Sciatic nerve (tissue), 2 donors: ENCODE data around the gene TMEM163. TPM values are rescaled to one million over a fixed set of nuclear protein-coding genes. Genes with fewer than 3 reads are reported as not detected.
"Not testable (repeated sequence)": the region's sequence is repeated elsewhere in the genome, so short reads cannot be mapped to it uniquely, and the experiment has no call there.

ENCODE experiments used
- ATAC-seq: fragments of 200-7000 bp; cut with Tn5 transposase; one replicate; pipeline ENCODE4 v1.9.1; 2020; ENCODE audit warnings: mild to moderate bottlenecking, moderate library complexity
- DNase-seq: peaks from one replicate; pipeline ENCODE4 v3.0.0-alpha.2; 2020; ENCODE audit warnings: low spot score
- intact Hi-C: fragments of 100-400 bp; cut with DNase I; formaldehyde crosslinking; loops from one replicate; pipeline ENCODE4 v1.14.2; 2022
- total RNA-seq: library from RNA; stranded (reverse); fragmentation: NEBNext Ultra II Directional; extraction: Animal tissue kit (Norgen Biotek cat#: 25700); gene quantifications from one replicate; pipeline ENCODE4 v1.2.1, GENCODE V29; 2021
- donor health status: DM: no; HTN: no; CAD: no.
- donor health status: DM: no; HTN: no; CAD: no.

The TMEM163 gene
- total RNA-seq, 1 donor from 2014 or later: 0.45 TPM

DNA sequence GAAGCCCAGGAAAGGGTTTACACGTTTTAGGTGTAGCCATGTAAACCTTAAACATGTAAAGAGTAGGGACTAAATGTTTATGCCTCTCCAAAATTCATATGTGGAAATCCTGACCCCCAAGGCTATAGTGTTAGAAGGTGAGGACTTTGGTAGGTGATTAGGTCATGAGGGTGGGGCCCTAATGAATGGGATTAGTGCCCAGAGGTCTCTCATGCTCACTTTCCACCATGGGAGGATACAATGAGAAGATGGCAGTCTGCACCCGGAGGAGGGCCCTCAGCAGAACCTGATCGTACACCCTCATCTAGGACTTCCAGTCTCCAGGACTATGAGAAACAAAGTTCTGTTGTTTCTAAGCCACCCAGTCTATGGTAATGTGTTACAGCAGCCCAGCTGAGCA is 119.6 kb downstream of the TMEM163 start:
- intact Hi-C loops: no loop called here
- ATAC-seq: no peak
- DNase-seq: no peak

DNA sequence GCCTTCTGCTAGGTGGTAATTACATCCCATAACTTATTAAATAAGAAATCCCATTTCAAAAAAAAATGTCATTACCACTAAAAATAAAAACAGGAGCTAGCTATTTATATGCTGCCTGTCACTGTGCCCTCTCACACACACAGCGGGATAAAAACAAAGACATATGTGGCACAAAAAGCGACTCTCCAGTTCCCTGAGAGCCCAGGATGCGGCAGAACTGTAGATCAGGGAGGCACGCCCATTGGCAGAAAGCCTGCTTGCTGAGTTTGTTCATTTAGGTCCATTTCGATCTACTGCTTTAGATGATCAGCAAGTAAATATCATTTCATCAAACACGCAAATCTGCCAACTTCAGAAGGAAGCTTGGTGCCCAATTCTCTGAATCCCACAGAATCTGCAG is 124.4 kb downstream of the TMEM163 start:
- DNase-seq (no peak), ATAC-seq (no peak)
- intact Hi-C loops: no loop called here

DNA sequence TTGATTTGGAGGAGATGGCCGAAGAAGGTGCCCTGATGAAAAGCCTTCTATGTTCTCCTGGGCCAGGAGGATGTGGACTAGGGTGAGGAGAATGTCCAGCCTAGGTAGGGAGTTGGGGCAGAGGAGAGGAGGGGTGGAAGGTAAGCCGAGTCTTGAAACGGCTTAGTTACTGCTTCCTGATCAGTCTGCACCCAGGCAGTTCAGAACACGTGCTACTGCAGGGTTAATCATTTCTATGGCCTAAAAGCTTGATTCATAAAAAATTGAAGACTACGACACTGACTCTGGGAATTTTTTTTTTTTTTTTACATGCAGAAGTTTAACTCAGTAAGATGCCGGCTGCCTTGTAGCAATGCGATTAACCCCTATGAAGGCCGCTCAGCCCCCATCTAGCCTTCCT is 125.3 kb downstream of the TMEM163 start:
- ATAC-seq (no peak), DNase-seq (no peak)
- intact Hi-C loops: no loop called here

DNA sequence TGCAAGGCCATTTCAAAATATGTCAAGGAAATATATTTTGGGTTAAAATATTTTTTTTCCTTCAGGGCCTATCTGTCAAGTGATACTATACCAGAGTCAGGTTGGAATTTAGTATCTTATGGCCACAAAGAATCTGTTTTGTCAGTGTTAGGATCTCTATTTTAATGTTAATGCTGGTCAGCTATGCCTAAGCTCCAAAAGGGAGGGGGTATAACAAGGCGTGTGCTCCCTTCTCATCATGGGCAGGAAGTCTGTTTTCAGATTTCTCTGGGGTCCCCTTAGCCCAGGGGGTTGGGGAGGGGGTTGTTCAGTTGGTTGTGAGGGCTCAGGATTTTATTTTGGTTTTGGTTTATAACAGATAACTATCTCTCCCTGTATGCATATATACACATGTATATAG is 126.4 kb downstream of the TMEM163 start:
- DNase-seq (no peak), ATAC-seq (no peak)
- intact Hi-C loops: no loop called here

DNA sequence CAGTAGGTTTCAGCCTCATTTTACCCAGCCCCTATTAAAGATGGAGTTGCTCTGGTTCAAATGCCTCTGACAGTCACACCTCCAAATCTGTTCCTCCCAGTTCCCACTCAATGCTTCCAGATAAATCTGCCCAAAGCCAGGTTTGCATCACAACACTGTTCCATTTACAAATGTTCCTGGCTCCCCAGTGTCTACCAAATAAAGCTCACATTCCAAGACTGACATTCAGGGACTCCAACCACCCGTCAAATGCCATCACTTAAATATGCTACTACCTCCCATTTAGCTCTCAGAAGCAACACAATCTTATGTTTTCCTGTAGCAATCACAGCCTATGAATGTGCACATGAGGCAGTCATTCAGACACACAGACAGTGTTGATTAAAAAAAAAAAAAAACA is 127.3 kb downstream of the TMEM163 start:
- intact Hi-C loops: no loop called here
- no peak for ATAC-seq
- DNase-seq: no peak

GRCh38 chr2:134590679-134591078 is 128.1 kb downstream of the TMEM163 start:
- intact Hi-C loops: no loop called here
- no peak for ATAC-seq
- no peak for DNase-seq

DNA sequence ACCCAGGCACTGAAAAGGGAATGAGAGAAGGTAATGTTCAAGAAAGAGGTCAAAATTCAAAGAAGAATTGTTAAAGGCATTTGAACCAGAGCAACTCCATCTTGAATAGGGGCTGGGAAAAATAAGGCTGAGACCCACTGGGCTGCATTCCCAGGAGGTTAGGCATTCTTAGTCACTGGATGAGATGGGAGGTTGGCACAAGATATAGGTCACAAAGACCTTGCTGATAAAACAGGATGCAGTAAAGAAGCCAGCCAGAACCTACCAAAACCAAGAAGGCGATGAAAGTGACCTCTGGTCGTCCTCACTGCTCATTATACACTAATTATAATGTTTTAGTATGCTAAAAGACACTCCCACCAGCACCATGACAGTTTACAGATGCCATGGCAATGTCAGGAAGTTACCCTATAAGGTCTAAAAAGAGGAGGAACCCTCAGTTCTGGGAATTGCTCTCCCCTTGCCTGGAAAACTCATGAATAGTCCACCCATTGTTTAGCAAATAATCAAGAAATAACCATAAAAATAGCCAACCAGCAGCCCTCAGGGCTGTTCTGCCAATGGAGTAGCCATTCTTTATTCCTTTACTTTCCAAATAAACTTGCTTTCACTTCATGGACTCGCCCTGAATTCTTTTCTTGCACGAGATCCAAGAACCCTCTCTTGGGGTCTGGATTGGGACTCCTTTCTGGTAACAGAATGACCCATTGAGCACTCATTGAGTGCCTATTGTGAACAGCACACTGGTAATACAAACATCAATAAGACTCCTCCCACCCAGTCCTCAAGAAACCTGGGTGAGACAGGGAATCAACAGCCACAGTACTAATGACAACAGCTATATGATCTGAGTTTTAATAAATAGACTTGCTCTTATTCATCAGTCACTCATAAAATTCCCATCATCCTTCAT is 129.4 kb downstream of the TMEM163 start:
- DNase-seq, ATAC-seq, intact Hi-C loops: not testable (repeated sequence)

GRCh38 chr2:134588556-134588955 is 130.2 kb downstream of the TMEM163 start:
- no peak for DNase-seq
- intact Hi-C loops: no loop called here
- no peak for ATAC-seq

DNA sequence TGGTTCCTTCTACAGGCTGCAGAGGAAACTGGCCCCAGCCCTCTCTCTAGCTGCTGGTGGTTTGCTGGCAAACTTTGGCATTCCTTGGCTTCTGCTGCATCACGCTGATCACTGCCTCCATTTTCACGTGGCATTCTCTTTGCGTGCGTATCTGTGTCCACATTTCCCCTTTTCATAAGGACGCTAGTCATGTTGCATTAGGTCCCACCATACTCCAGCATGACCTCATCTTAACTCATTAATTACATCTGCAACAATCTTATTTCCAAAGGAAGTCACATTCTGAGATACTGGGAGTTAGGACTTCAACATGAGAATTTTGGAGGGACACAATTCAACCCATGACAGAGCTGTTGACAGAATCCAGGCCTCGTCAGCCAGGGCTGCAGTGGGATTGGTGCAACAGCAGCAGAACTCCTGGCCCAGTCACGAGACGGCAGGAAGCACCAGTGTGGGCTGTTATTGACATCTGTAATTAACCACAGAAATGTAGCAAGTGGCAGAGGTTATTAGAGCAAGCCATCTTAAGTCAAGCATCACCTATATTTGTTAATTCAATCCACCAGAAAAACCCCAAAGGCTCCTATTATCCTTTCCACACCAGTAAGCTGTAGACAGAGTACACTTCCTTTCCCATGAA is 132.4 kb downstream of the TMEM163 start:
- ATAC-seq (no peak), DNase-seq (no peak)
- intact Hi-C loops: no loop called here

DNA sequence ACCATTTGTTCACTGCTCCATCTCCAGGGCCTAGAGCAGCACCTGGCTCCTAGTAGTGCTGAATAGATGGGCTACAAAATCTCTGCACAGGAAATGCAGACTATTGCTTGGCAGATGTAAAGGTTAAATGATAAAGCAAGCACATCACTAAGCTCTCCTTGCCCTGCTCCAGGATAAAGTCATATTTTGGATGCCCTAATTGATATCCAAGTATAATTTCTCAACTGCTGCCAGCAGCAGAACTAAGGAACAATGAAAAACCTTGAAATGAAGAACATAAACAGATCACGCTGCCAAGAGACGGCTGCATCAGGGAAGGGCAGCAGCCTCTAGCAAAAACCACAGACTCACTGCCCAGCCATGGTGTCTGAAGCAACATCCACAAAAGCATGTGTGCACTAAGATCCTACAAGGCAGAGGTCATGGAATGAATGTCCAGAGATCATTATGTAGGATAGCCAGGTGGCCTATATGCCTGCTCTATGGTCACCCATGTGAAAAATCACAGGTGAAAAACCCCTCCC is 134.7 kb downstream of the TMEM163 start:
- intact Hi-C loops: no loop called here

GRCh38 chr2:134583462-134583861 is 135.3 kb downstream of the TMEM163 start:
- intact Hi-C loops: no loop called here
- ATAC-seq: no peak
- no peak for DNase-seq

More for the DNA sequence above, 134.7 kb downstream of the TMEM163 start:
- DNase-seq: no peak
- ATAC-seq: no peak

DNA sequence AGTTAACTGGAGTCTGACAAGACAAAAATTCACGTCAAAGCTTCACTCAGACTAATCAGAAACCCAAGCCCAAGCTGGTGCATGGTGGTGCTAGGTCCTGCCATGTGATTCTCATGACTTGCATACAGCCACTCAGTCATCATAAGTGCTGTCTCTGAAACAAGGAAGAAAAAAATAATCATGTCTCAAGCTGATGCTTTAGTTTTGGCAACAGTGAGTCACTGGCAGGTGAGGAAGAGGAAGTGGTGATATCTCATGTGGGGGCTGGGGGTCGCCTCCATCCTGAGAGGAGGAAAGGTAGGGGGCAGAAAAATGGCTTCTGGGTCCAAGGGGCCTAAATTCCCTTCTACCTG is 136.3 kb downstream of the TMEM163 start:
- no peak for ATAC-seq
- no peak for DNase-seq
- intact Hi-C loops: no loop called here

- intact Hi-C loops: no loop called here
- DNase-seq (no peak), ATAC-seq (no peak)
Measured at GRCh38 chr2:134581877-134582546, 136.8 kb downstream of the TMEM163 start.

DNA sequence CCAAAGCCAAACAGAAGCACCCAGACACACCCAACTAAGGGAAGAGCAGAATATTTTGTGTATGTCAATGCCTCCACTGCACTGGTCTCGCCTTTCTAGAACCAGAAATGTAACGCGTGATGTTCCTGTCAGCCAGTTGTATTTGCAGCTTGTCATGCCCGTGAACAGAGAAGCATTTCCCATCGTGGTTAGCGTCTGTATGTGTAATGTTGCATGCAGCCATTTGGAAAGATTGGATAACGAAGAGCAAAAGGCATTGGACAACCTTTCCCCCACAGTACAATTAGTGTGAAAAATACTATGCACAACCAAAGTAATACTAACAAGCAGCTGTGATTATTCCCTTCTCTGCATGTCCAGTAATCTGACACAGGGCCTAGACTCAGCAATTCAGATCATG is 140.5 kb downstream of the TMEM163 start:
- intact Hi-C loops: no loop called here
- ATAC-seq: no peak
- no peak for DNase-seq

DNA sequence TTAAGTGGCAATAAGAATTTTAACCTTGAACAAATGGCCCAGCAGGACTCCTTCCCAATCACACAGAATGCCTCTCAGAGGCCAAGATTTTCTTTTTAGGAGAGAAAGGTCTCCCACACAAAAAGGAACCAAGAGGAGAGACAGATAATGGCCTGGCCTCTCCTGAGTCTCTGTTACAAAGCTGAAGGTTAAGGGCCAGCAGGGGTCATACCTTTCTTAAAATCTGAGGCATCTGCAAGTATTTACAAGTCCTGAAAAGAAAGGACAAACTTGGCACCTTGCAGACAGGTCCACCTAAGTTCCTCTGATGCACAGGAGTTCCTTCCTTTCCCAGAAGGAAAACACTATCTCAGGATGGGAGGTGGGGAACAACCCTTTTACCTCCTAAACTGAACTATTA is 142.3 kb downstream of the TMEM163 start:
- intact Hi-C loops: no loop called here
- ATAC-seq (no peak), DNase-seq (no peak)

DNA sequence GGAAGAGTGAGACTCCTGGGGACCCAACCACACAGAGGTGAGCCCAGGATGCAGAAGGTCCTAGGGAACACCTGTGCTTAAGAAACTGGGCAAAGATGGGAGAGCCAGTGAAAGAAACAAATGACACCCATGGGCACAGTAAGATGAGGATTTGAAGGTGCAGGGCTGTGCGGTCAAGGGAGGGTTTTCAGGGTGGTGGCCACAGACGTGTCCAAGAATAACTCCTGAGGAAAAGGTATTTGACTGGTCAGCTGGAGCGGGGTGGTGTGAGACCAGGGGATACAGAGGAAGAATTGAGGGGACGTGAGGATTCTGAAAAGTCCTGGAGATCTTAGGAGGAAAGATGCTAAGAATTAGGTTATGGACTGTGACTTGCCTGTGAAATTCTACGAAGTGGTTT is 142.9 kb downstream of the TMEM163 start:
- intact Hi-C loops: no loop called here
- no peak for ATAC-seq

GRCh38 chr2:134574611-134575330 is 144.0 kb downstream of the TMEM163 start:
- intact Hi-C loops: no loop called here
- ATAC-seq: no peak
- DNase-seq: no peak

More for the DNA sequence above, 142.9 kb downstream of the TMEM163 start:
- DNase-seq: no peak

DNA sequence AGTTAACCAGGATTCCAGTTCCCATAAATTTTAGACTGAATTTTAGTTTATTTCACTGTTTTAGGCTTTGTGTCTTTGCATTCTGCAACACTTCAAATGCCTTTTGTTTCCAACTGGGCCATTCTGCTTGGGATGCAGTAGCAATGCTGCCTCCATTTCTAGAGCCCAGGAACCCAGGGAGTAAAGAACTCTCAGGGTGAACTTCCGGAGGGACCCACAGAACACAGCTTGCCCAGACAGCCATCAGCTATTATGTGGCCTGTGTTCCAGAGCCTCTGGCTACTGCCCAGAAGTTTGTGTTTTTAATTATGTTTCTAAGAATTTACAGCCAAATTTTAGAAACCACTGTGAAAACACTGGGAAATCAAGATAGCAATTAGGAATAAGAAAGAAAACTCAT is 145.1 kb downstream of the TMEM163 start:
- intact Hi-C loops: no loop called here
- ATAC-seq (no peak), DNase-seq (no peak)

DNA sequence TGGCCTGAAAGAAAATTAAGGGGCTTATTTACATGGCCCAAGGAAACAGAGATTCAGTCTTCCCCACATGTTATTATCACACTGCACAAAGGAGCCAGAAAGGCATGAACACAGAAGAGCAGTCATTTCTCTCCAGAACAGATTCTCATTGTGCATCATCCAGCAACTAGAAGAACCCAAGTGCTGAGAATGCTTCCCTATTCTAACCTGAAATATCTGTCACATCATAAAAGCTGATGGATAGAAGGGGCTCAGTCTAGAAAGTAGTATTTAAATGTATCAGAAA is 145.8 kb downstream of the TMEM163 start:
- DNase-seq (no peak), ATAC-seq (no peak)
- intact Hi-C loops: no loop called here
